HepG2 (cell line): ENCODE data around the gene RGS7. TPM values are rescaled to one million over a fixed set of nuclear protein-coding genes. Genes with fewer than 3 reads are reported as not detected.

ENCODE experiments used
- ATAC-seq: fragments of 200-7000 bp; cut with Tn5 transposase; 3 replicates; pipeline ENCODE4 v1.9.1; 2020; ENCODE audit warnings: mild to moderate bottlenecking, moderate library complexity
- BruUV-seq: library from RNA; stranded (reverse); fragments of 400-500 nt; replicated peaks from 2 replicates; lab custom pipeline; 2021; lab: Mats Ljungman, UMichigan
- CTCF ChIA-PET: fragments of 300-600 bp; formaldehyde crosslinking; extraction: SDS; loops from one replicate; lab custom pipeline; 2021; ENCODE audit warnings: low total read pairs, inconsistent platforms, low intra/inter-chr PET ratio; lab: Yijun Ruan, JAX
- POLR2A ChIA-PET: fragments of 350-600 bp; sonication (Branson Sonifier 250); formaldehyde crosslinking; loops from one replicate; lab custom pipeline; 2020; ENCODE audit warnings: antibody characterized with exemption, inconsistent platforms; lab: Yijun Ruan, JAX
- DNase-seq: peaks from one replicate; pipeline ENCODE4 v3.0.0-alpha.2; 2015; ENCODE audit warnings: low spot score
- FAIRE-seq: peaks from 3 replicates; lab custom pipeline; 2011; peaks lifted over from hg19 to GRCh38; lab: Jason Lieb, UNC
- H2AFZ ChIP-seq: one replicate; pipeline ENCODE4 v1.6.1; 2011; ENCODE audit warnings: low read length, inconsistent platforms
- H3K27ac ChIP-seq: fragments of 300-600 bp; 3 replicates; pipeline ENCODE4 v1.8.0; 2011; ENCODE audit warnings: mixed run types, mild to moderate bottlenecking, mixed read lengths, low read length, inconsistent platforms; ENCODE audit not compliant: insufficient read depth; ENCODE audit errors: extremely low read length
- H3K27me3 ChIP-seq, 2 experiments: fragments of 200-600 bp in 1 of 2; 2 replicates in 1 of 2; 3 replicates in 1 of 2; pipeline versions ENCODE4 v1.6.0 to v1.8.0; 2011; ENCODE audit warnings: low read length in 2 of 2, mild to moderate bottlenecking in 2 of 2, moderate library complexity in 2 of 2, inconsistent platforms in 1 of 2; ENCODE audit not compliant: insufficient read depth in 2 of 2, control insufficient read depth in 1 of 2
- H3K36me3 ChIP-seq, 2 experiments: fragments of 200-600 bp in 1 of 2; replicated peaks in 1 of 2; 2 replicates in 1 of 2; 3 replicates in 1 of 2; pipeline versions ENCODE4 v1.5.1 to v1.8.0; 2011; ENCODE audit warnings: low read length in 2 of 2, inconsistent platforms in 1 of 2; ENCODE audit not compliant: insufficient read depth in 2 of 2, control insufficient read depth in 1 of 2
- H3K4me1 ChIP-seq: 2 replicates; pipeline ENCODE4 v1.5.1; 2012; ENCODE audit warnings: low read length, inconsistent platforms; ENCODE audit not compliant: insufficient read depth
- H3K4me2 ChIP-seq: 2 replicates; pipeline ENCODE4 v1.6.0; 2011; ENCODE audit warnings: low read depth, low read length, inconsistent platforms
- H3K4me3 ChIP-seq, 3 experiments: fragments of 200-600 bp in 1 of 3; sonication (generic), shearing (Covaris generic) in 1 of 3; replicated peaks in 1 of 3; 2 replicates each; pipeline ENCODE4 v1.5.1; 2011 to 2016; ENCODE audit warnings: low read length in 3 of 3, inconsistent platforms in 2 of 3, low read depth in 2 of 3, mild to moderate bottlenecking in 2 of 3, control low read depth in 1 of 3, mixed read lengths in 1 of 3; ENCODE audit not compliant: insufficient read depth in 1 of 3
- H3K79me2 ChIP-seq: one replicate; pipeline ENCODE4 v1.6.1; 2011; ENCODE audit warnings: low read length, inconsistent platforms; ENCODE audit not compliant: insufficient read depth
- H3K9ac ChIP-seq: 2 replicates; pipeline ENCODE4 v1.6.0; 2011; ENCODE audit warnings: mild to moderate bottlenecking, low read depth, low read length, inconsistent platforms; ENCODE audit not compliant: insufficient read depth
- H3K9me3 ChIP-seq: 2 replicates; pipeline ENCODE4 v1.5.1; 2012; ENCODE audit warnings: mild to moderate bottlenecking, low read length
- H4K20me1 ChIP-seq: 2 replicates; pipeline ENCODE4 v1.6.0; 2011; ENCODE audit warnings: inconsistent platforms, mild to moderate bottlenecking, low read length, moderate library complexity; ENCODE audit not compliant: insufficient read depth
- ASH2L ChIP-seq: fragments of 300-600, 200-600 bp; sonication (generic); IDR thresholded peaks from 2 replicates; pipeline ENCODE4 v1.7.0; 2017; ENCODE audit warnings: low read depth, mild to moderate bottlenecking, moderate library complexity, mixed read lengths, low read length; ENCODE audit not compliant: insufficient read length
- GTF3A ChIP-seq: sonication (generic); formaldehyde crosslinking; conservative IDR thresholded peaks from 2 replicates; pipeline ENCODE4 v1.4.0; 2020; ENCODE audit warnings: mild to moderate bottlenecking, missing genetic modification reagents
- HOXA3 ChIP-seq: sonication (generic); formaldehyde crosslinking; IDR thresholded peaks from 2 replicates; pipeline ENCODE4 v1.5.0; 2020; ENCODE audit warnings: missing genetic modification reagents
- IRF1 ChIP-seq: sonication (generic); formaldehyde crosslinking; IDR thresholded peaks from 2 replicates; pipeline ENCODE4 v1.4.0; 2020; ENCODE audit warnings: low read depth, mild to moderate bottlenecking, missing genetic modification reagents
- KDM4B ChIP-seq: sonication (generic); formaldehyde crosslinking; IDR thresholded peaks from 2 replicates; pipeline ENCODE4 v1.4.0; 2020; ENCODE audit warnings: missing genetic modification reagents
- NPAS2 ChIP-seq: sonication (generic); formaldehyde crosslinking; IDR thresholded peaks from 2 replicates; pipeline ENCODE4 v1.8.0; 2022; ENCODE audit warnings: mild to moderate bottlenecking, missing genetic modification reagents, borderline replicate concordance
- PHF8 ChIP-seq: sonication (generic); formaldehyde crosslinking; IDR thresholded peaks from 2 replicates; pipeline ENCODE4 v1.5.0; 2020; ENCODE audit warnings: missing genetic modification reagents
- PRDM15 ChIP-seq: sonication (generic); formaldehyde crosslinking; IDR thresholded peaks from 2 replicates; pipeline ENCODE4 v1.4.0; 2020; ENCODE audit warnings: missing genetic modification reagents
- RFXANK ChIP-seq: IDR thresholded peaks from 2 replicates; pipeline ENCODE4 v1.6.1; 2016
- SCMH1 ChIP-seq: sonication (generic); formaldehyde crosslinking; IDR thresholded peaks from 2 replicates; pipeline ENCODE4 v1.9.0; 2021; ENCODE audit warnings: missing genetic modification reagents, mild to moderate bottlenecking, borderline replicate concordance
- SMARCC2 ChIP-seq: fragments of 450-650 bp; IDR thresholded peaks from 2 replicates; pipeline ENCODE4 v1.6.1; 2017; ENCODE audit warnings: antibody characterized with exemption, mild to moderate bottlenecking
- ZNF20 ChIP-seq: sonication (generic); formaldehyde crosslinking; IDR thresholded peaks from 2 replicates; pipeline ENCODE4 v1.4.0; 2020; ENCODE audit warnings: mild to moderate bottlenecking, moderate library complexity, missing genetic modification reagents
- ZNF235 ChIP-seq: sonication (generic); formaldehyde crosslinking; IDR thresholded peaks from 2 replicates; pipeline ENCODE4 v1.8.1; 2023; ENCODE audit warnings: mild to moderate bottlenecking, missing genetic modification reagents, borderline replicate concordance
- ZNF253 ChIP-seq: sonication (generic); formaldehyde crosslinking; IDR thresholded peaks from 2 replicates; pipeline ENCODE4 v1.8.0; 2022; ENCODE audit warnings: mild to moderate bottlenecking, missing genetic modification reagents, borderline replicate concordance
- ZNF33B ChIP-seq: sonication (generic); formaldehyde crosslinking; IDR thresholded peaks from 2 replicates; pipeline ENCODE4 v1.5.1; 2020; ENCODE audit warnings: mild to moderate bottlenecking, missing genetic modification reagents
- ZNF431 ChIP-seq: sonication (generic); formaldehyde crosslinking; IDR thresholded peaks from 2 replicates; pipeline ENCODE4 v1.9.0; 2022; ENCODE audit warnings: missing genetic modification reagents, low read depth, mild to moderate bottlenecking, borderline replicate concordance
- ZNF550 ChIP-seq: sonication (generic); formaldehyde crosslinking; IDR thresholded peaks from 2 replicates; pipeline ENCODE4 v1.4.0; 2020; ENCODE audit warnings: mild to moderate bottlenecking, missing genetic modification reagents, borderline replicate concordance
- ZNF577 ChIP-seq: sonication (generic); formaldehyde crosslinking; IDR thresholded peaks from 2 replicates; pipeline ENCODE4 v1.4.0; 2020; ENCODE audit warnings: mild to moderate bottlenecking, low read depth, missing genetic modification reagents, borderline replicate concordance
- WGBS: methylation state at CpG from one replicate; pipeline ENCODE4 v1.1.6; 2017; ENCODE audit warnings: low lambda C conversion rate; 5-methylcytosine and 5-hydroxymethylcytosine counted together
- in situ Hi-C: cut with HindIII; loops from 2 replicates; pipeline ENCODE4 v1.10.0; 2017; ENCODE audit warnings: low pct_unique_long_range_greater_than_20kb; ENCODE audit not compliant: extremely low pct_ligation_motif_present
- intact Hi-C: fragments of 100-400 bp; cut with micrococcal nuclease; formaldehyde crosslinking; loops from one replicate; pipeline ENCODE4 v1.10.0; 2022; ENCODE audit not compliant: unreplicated experiment
- polyA plus RNA-seq, 8 experiments: library from polyadenylated mRNA; depleted of rRNA in 3 of 8; stranded (reverse) in 7 of 8; unstranded in 1 of 8; fragments of >200 nt; fragmentation: Illumina TruSeq in 4 of 8; extraction: Trizol in 4 of 8; gene quantifications; 2 replicates each; pipeline versions ENCODE4 v1.2.1 to v1.2.3, GENCODE V29; 2011 to 2016; ENCODE audit warnings: low read depth in 4 of 8, missing spikeins in 1 of 8, mixed read lengths in 1 of 8; ENCODE audit not compliant: insufficient read depth in 1 of 8
- total RNA-seq, 5 experiments: library from RNA; depleted of rRNA; stranded (reverse); fragments of >200 nt; fragmentation: Illumina TruSeq; extraction: Trizol; gene quantifications; 2 replicates each; pipeline ENCODE4 v1.2.3, GENCODE V29; 2016; ENCODE audit warnings: low read depth in 1 of 5

Gene RGS7
- total and polyA plus RNA-seq, 2 of the 13 experiments (the other 11 are each of a cell fraction or from before 2014, with no cell fraction given), result not detected

GRCh38 chr1:240866724-240867123 is 490.3 kb downstream of the RGS7 start:
- Histone ChIP-seq H3K27me3 (no peaks in the 10 kb centered on the region), H3K9ac (no peak overlapping the region), H3K4me3 (no peak overlapping the region), H2AFZ (no peak overlapping the region), H3K4me1 (peaks cover 14% of the 10 kb centered on the region; the same call in 1 of the 2 replicates), H3K27ac (no peak overlapping the region), H3K79me2 (no peaks in the 10 kb centered on the region), H3K36me3 (no peaks in the 10 kb centered on the region), H3K4me2 (no peak overlapping the region), H3K9me3 (peaks cover 7% of the 10 kb centered on the region; the same call in 1 of the 2 replicates), H4K20me1 (no peaks in the 10 kb centered on the region)
- DNase-seq (no peak), ATAC-seq (no peak), FAIRE-seq (no peak)
- intact Hi-C loops (no loop called here), in situ Hi-C loops (no loop called here)
- POLR2A ChIA-PET, result no interaction called here
- WGBS, result 0% methylated on average over 2 of the region's 2 CpGs
- TF ChIP-seq ZNF235 (CRISPR knock-in tag) (no peak), ZNF577 (CRISPR knock-in tag) (no peak), ZNF33B (CRISPR knock-in tag) (no peak), NPAS2 (CRISPR knock-in tag) (no peak), GTF3A (no peak), ZNF431 (CRISPR knock-in tag) (no peak), SMARCC2 (no peak), ZNF550 (CRISPR knock-in tag) (no peak), SCMH1 (CRISPR knock-in tag) (no peak), PHF8 (CRISPR knock-in tag) (no peak), PRDM15 (no peak), KDM4B (CRISPR knock-in tag) (no peak), RFXANK (CRISPR knock-in tag) (no peak), IRF1 (CRISPR knock-in tag) (no peak), ZNF253 (CRISPR knock-in tag) (no peak), ASH2L (no peak), ZNF20 (CRISPR knock-in tag) (no peak), HOXA3 (CRISPR knock-in tag) (no peak)
- CTCF ChIA-PET, result no interaction called here
- BruUV-seq, result no TSS peak
